Measurements from ENCODE around the gene RBM20.

The RBM20 gene

GRCh38 chr10:110880012-110880411 is 235.9 kb downstream of the RBM20 start:
- DNase-seq, result no peak

- no peak for DNase-seq
Measured at GRCh38 chr10:110881247-110881646, 237.1 kb downstream of the RBM20 start.

- no peak for DNase-seq
Measured at GRCh38 chr10:110881905-110882304, 237.8 kb downstream of the RBM20 start.

GRCh38 chr10:110883924-110884323 is 239.8 kb downstream of the RBM20 start:
- no peak for DNase-seq

GRCh38 chr10:110885932-110886674 is 242.0 kb downstream of the RBM20 start:
- DNase-seq, result no peak

GRCh38 chr10:110887560-110887959 is 243.4 kb downstream of the RBM20 start:
- no peak for DNase-seq
